GM12872 (cell line): Measurements from ENCODE around the gene RNF166.

Experiments used
- CTCF ChIP-seq: IDR thresholded peaks from 3 replicates; pipeline ENCODE4 v1.5.1; 2011; ENCODE audit warnings: low read depth, mild to moderate bottlenecking, low read length, moderate library complexity; ENCODE audit not compliant: insufficient read depth

RNF166 gene

GRCh38 chr16:88673716-88674379, 32.4 kb downstream of the RNF166 start:
- TF ChIP-seq CTCF, result no peak

- TF ChIP-seq CTCF, result no peak
These were observed 33.4 kb downstream of the RNF166 start for GRCh38 chr16:88672776-88673175.

GRCh38 chr16:88671806-88672205, 34.4 kb downstream of the RNF166 start:
- no peak for TF ChIP-seq CTCF

- no peak for TF ChIP-seq CTCF
These were observed 36.2 kb downstream of the RNF166 start for GRCh38 chr16:88669980-88670379.

GRCh38 chr16:88667461-88667860, 38.7 kb downstream of the RNF166 start:
- no peak for TF ChIP-seq CTCF

GRCh38 chr16:88665570-88665969, 40.6 kb downstream of the RNF166 start:
- TF ChIP-seq CTCF, result no peak

- TF ChIP-seq CTCF, result no peak
These were observed 41.1 kb downstream of the RNF166 start for GRCh38 chr16:88665148-88665547.
